HepG2 (cell line): ENCODE measurements around the gene COG4. TPM values are rescaled to one million over a fixed set of nuclear protein-coding genes. Genes with fewer than 3 reads are reported as not detected.

Source experiments
- EP300 ChIP-seq, 3 experiments: sonication (generic) in 1 of 3; formaldehyde crosslinking in 1 of 3; IDR thresholded peaks; 2 replicates each; pipeline versions ENCODE4 v1.5.1 to v1.6.1; 2011 to 2020; ENCODE audit warnings: low read depth in 2 of 3, low read length in 2 of 3, borderline replicate concordance in 1 of 3, improper control_type of control experiment in 1 of 3, mild to moderate bottlenecking in 1 of 3, missing genetic modification reagents in 1 of 3, moderate library complexity in 1 of 3
- HDAC2 ChIP-seq: sonication (generic); formaldehyde crosslinking; IDR thresholded peaks from 2 replicates; pipeline ENCODE4 v1.4.0; 2020; ENCODE audit warnings: missing genetic modification reagents
- HES4 ChIP-seq: sonication (generic); formaldehyde crosslinking; IDR thresholded peaks from 2 replicates; pipeline ENCODE4 v1.9.0; 2021; ENCODE audit warnings: mild to moderate bottlenecking, missing genetic modification reagents, borderline replicate concordance
- HHEX ChIP-seq: IDR thresholded peaks from 2 replicates; pipeline ENCODE4 v1.6.1; 2016; ENCODE audit warnings: control low read depth
- HIC2 ChIP-seq: sonication (generic); formaldehyde crosslinking; IDR thresholded peaks from 2 replicates; pipeline ENCODE4 v1.9.0; 2022; ENCODE audit warnings: low read depth, missing genetic modification reagents
- KDM4B ChIP-seq: sonication (generic); formaldehyde crosslinking; IDR thresholded peaks from 2 replicates; pipeline ENCODE4 v1.4.0; 2020; ENCODE audit warnings: missing genetic modification reagents
- KLF6 ChIP-seq: IDR thresholded peaks from 2 replicates; pipeline ENCODE4 v1.8.0; 2016; ENCODE audit warnings: missing biosample characterization, missing genetic modification reagents
- MBNL3 ChIP-seq: fragments of 250-450 bp; sonication (Bioruptor Pico); conservative IDR thresholded peaks from 2 replicates; pipeline ENCODE4 v1.8.0; 2022; ENCODE audit warnings: mild to moderate bottlenecking, inconsistent platforms
- MTA1 ChIP-seq: sonication (generic); formaldehyde crosslinking; IDR thresholded peaks from 2 replicates; pipeline ENCODE4 v1.4.0; 2020; ENCODE audit warnings: missing genetic modification reagents, mild to moderate bottlenecking, borderline replicate concordance
- NR2F6 ChIP-seq, 2 experiments: IDR thresholded peaks; 2 replicates each; pipeline ENCODE4 v1.6.1; 2016; ENCODE audit warnings: antibody characterized with exemption in 1 of 2, mild to moderate bottlenecking in 1 of 2
- PHB2 ChIP-seq: fragments of 450-650 bp; IDR thresholded peaks from 2 replicates; pipeline ENCODE4 v1.6.1; 2018; ENCODE audit not compliant: partially characterized antibody
- RNF2 ChIP-seq: fragments of 450-650 bp; conservative IDR thresholded peaks from 2 replicates; pipeline ENCODE4 v1.6.1; 2016; ENCODE audit warnings: low read depth
- SOX6 ChIP-seq, 2 experiments: fragments of 450-650 bp in 1 of 2; sonication (generic) in 1 of 2; formaldehyde crosslinking in 1 of 2; IDR thresholded peaks; 2 replicates each; pipeline versions ENCODE4 v1.4.0 to v1.6.1; 2017 to 2020; ENCODE audit warnings: antibody characterized with exemption in 1 of 2, mild to moderate bottlenecking in 1 of 2, missing genetic modification reagents in 1 of 2
- WIZ ChIP-seq: sonication (generic); formaldehyde crosslinking; IDR thresholded peaks from 2 replicates; pipeline ENCODE4 v1.5.1; 2020; ENCODE audit warnings: mild to moderate bottlenecking, missing genetic modification reagents
- ZBTB34 ChIP-seq: sonication (generic); formaldehyde crosslinking; IDR thresholded peaks from 2 replicates; pipeline ENCODE4 v1.8.0; 2022; ENCODE audit warnings: mild to moderate bottlenecking, missing genetic modification reagents
- ZNF101 ChIP-seq: sonication (generic); formaldehyde crosslinking; IDR thresholded peaks from 2 replicates; pipeline ENCODE4 v1.4.0; 2020; ENCODE audit warnings: mild to moderate bottlenecking, low read depth, missing genetic modification reagents, borderline replicate concordance
- ZNF441 ChIP-seq: sonication (generic); formaldehyde crosslinking; IDR thresholded peaks from 2 replicates; pipeline ENCODE4 v1.7.0; 2021; ENCODE audit warnings: missing genetic modification reagents, borderline replicate concordance
- ZNF446 ChIP-seq: sonication (generic); formaldehyde crosslinking; IDR thresholded peaks from 2 replicates; pipeline ENCODE4 v1.5.0; 2020; ENCODE audit warnings: mild to moderate bottlenecking, missing genetic modification reagents
- ZNF563 ChIP-seq: sonication (generic); formaldehyde crosslinking; IDR thresholded peaks from 2 replicates; pipeline ENCODE4 v1.8.0; 2022; ENCODE audit warnings: mild to moderate bottlenecking, moderate library complexity, missing genetic modification reagents
- polyA plus RNA-seq, 8 experiments: library from polyadenylated mRNA; depleted of rRNA in 3 of 8; stranded (reverse) in 7 of 8; unstranded in 1 of 8; fragments of >200 nt; fragmentation: Illumina TruSeq in 4 of 8; extraction: Trizol in 4 of 8; gene quantifications; 2 replicates each; pipeline versions ENCODE4 v1.2.1 to v1.2.3, GENCODE V29; 2011 to 2016; ENCODE audit warnings: low read depth in 4 of 8, missing spikeins in 1 of 8, mixed read lengths in 1 of 8; ENCODE audit not compliant: insufficient read depth in 1 of 8
- total RNA-seq, 5 experiments: library from RNA; depleted of rRNA; stranded (reverse); fragments of >200 nt; fragmentation: Illumina TruSeq; extraction: Trizol; gene quantifications; 2 replicates each; pipeline ENCODE4 v1.2.3, GENCODE V29; 2016; ENCODE audit warnings: low read depth in 1 of 5
- TF ChIP-seq, protein P1 (sequence below): sonication (generic); formaldehyde crosslinking; IDR thresholded peaks from 2 replicates; pipeline ENCODE4 v1.8.0; 2023; ENCODE audit warnings: mild to moderate bottlenecking, missing genetic modification reagents

Gene COG4
- total and polyA plus RNA-seq, 2 of the 13 experiments (the other 11 are each of a cell fraction or from before 2014, with no cell fraction given), result 51.1 to 73.8 TPM

DNA sequence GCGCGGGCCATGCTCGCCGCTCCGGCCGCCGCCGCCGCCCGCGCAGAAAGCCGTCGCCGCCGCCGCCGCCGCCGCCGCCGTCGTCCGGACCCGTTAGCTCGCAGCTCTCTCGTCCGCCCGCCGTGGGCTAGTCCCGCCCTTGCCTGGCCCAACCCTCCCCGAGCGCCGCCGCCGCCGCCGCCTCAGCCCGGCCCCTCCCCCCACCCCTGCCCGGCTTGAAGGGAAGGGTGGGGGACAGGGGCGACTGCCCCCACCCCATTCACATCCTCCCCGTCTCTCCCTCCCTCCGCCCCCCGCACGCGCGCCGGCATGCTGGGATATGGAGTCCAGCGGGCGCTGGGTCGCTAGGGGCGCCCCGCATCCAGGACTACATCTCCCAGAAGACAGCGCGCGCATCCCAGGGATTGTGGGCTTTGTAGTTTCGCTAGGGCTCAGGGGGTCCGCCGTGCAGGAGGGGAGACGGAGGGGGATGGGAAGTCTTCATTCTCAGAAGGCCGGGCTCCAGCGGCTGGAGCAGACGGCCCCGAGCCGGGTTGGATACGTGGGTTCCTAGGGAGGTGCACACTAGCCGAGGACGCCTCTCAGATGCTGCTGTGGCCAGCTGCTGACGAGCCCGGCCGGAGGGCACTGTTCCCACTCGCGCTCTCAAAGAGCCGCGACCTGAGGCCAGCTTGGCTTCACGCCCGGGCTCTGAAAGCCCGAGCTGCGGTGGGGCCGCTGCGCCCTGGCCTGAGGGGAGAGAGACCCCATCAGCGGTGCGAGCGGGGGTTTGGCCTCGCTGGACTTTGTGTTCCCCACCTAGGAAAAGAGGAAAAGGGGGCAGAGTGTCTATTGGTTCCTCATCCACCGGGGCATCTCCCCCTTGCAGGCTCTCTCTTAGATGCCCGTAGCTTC is 84.1 kb downstream of the COG4 start, which contains the start of gene ST3GAL2 (continued):
- TF ChIP-seq EP300 (IDR thresholded peaks at IDR 0.05; ENCODE audit: low read depth in 2 of 2, low read length in 2 of 2) (peak in 1 of 2 experiments; percentile 54; a peak in 2 of 4 replicates), EP300 (CRISPR knock-in tag; IDR thresholded peaks at IDR 0.05; ENCODE audit: borderline replicate concordance) (no peak; the same call in 1 of the 2 replicates), HHEX (CRISPR knock-in tag) (no peak), MBNL3 (CRISPR knock-in tag) (no peak), KLF6 (CRISPR knock-in tag) (0 out of 2 replicates have a peak, but pooled peaks have one; percentile 16), HIC2 (CRISPR knock-in tag) (peak; percentile 37; the same call in 1 of the 2 replicates), MTA1 (CRISPR knock-in tag) (peak; percentile 76; the same call in 1 of the 2 replicates), ZBTB34 (CRISPR knock-in tag) (no peak), PHB2 (no peak), ZNF101 (no peak), ZNF441 (CRISPR knock-in tag) (no peak; the same call in 1 of the 2 replicates), HES4 (no peak; the same call in 1 of the 2 replicates), KDM4B (CRISPR knock-in tag) (peak; percentile 79), NR2F6 (IDR thresholded peaks at IDR 0.05) (peak; percentile 55; the same call in 1 of the 2 replicates), NR2F6 (CRISPR knock-in tag; IDR thresholded peaks at IDR 0.05) (peak; percentile 44; the same call in 1 of the 2 replicates), SOX6 (IDR thresholded peaks at IDR 0.05) (no peak), SOX6 (CRISPR knock-in tag; IDR thresholded peaks at IDR 0.05) (peak; percentile 71), ZNF563 (CRISPR knock-in tag) (peak; percentile 39; the same call in 1 of the 2 replicates), ZNF446 (CRISPR knock-in tag) (peak; percentile 9; the same call in 1 of the 2 replicates), RNF2 (no peak), WIZ (CRISPR knock-in tag) (no peak), HDAC2 (CRISPR knock-in tag) (peak; percentile 49; the same call in 1 of the 2 replicates)
- TF ChIP-seq, protein P1, sequence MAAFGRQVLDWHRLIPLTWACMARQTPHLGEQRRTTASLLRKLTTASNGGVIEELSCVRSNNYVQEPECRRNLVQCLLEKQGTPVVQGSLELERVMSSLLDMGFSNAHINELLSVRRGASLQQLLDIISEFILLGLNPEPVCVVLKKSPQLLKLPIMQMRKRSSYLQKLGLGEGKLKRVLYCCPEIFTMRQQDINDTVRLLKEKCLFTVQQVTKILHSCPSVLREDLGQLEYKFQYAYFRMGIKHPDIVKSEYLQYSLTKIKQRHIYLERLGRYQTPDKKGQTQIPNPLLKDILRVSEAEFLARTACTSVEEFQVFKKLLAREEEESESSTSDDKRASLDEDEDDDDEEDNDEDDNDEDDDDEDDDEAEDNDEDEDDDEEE (CRISPR knock-in tag), result peak; percentile 68; the same call in 1 of the 2 replicates
